ENCODE measurements around the gene ODAD3. TPM values are rescaled to one million over a fixed set of nuclear protein-coding genes. Genes with fewer than 3 reads are reported as not detected.

ODAD3 gene
- total RNA-seq, 4 donors from 2014 or later: 0.17 to 0.33 TPM; not detected in 2

GRCh38 chr19:11373166-11373884, 61.6 kb downstream of the ODAD3 start:
- TF ChIP-seq CTCF (IDR thresholded peaks at IDR 0.05; ENCODE audit: low read depth): no peak

GRCh38 chr19:11370744-11371143, 64.2 kb downstream of the ODAD3 start:
- no peak for TF ChIP-seq CTCF (IDR thresholded peaks at IDR 0.05; ENCODE audit: low read depth)

Small RNAs within 50 kb of the gene (small RNA-seq; reads per million reads assigned to genes)
- gene RF00019: 0.49 reads per million

Other genes starting within 250 kb of the ODAD3 start
- 100 to 1,000 TPM; 156 to 414 (median 327) TPM for gene KANK2, start 237.6 kb downstream of the ODAD3 start, total RNA-seq
- gene ANGPTL8, start 195.5 kb downstream of the ODAD3 start, total RNA-seq: 10 to 100 TPM in 2 of 4 donors, 1 to 10 TPM in 2; 1.9 to 27.7 (median 14.8) TPM
- gene DOCK6, start 172.6 kb downstream of the ODAD3 start, total RNA-seq: 100 to 1,000 TPM in 1 of 4 donors, 10 to 100 TPM in 3; 28.4 to 149 (median 40.6) TPM
- not detected for gene TSPAN16, start 139.0 kb downstream of the ODAD3 start, total RNA-seq
- 10 to 100 TPM in 3 of 4 donors, 1 to 10 TPM in 1; 8.0 to 13.4 (median 11.5) TPM for gene RAB3D, start 95.5 kb downstream of the ODAD3 start, total RNA-seq
- gene TMEM205, start 88.9 kb downstream of the ODAD3 start, total RNA-seq: 100 to 1,000 TPM; 154 to 170 (median 160) TPM
- gene CCDC159, start 88.6 kb downstream of the ODAD3 start, total RNA-seq: 10 to 100 TPM in 3 of 4 donors, 1 to 10 TPM in 1; 4.6 to 33.2 (median 15.7) TPM
- 10 to 100 TPM in 2 of 4 donors, 1 to 10 TPM in 2; 4.2 to 19.6 (median 9.3) TPM for gene PLPPR2, start 79.7 kb downstream of the ODAD3 start, total RNA-seq
- gene SWSAP1, start 60.5 kb downstream of the ODAD3 start, total RNA-seq: 1 to 10 TPM in 2 of 4 donors, under 1 TPM in 1, not detected in 1; 0.66 to 3.0 (median 1.0) TPM
- gene EPOR, start 50.8 kb downstream of the ODAD3 start, total RNA-seq: 1 to 10 TPM; 1.5 to 8.1 (median 5.0) TPM
- 10 to 100 TPM in 1 of 4 donors, 1 to 10 TPM in 3; 4.7 to 17.5 (median 6.1) TPM for gene RGL3, start 15.8 kb downstream of the ODAD3 start, total RNA-seq
- 100 to 1,000 TPM in 1 of 4 donors, 10 to 100 TPM in 3; 45.0 to 109 (median 76.1) TPM for gene PRKCSH, start 514 bp upstream of the ODAD3 start, total RNA-seq
- gene ELAVL3, start 45.9 kb upstream of the ODAD3 start, total RNA-seq: not detected
- gene ZNF653, start 70.7 kb upstream of the ODAD3 start, total RNA-seq: 1 to 10 TPM in 3 of 4 donors, under 1 TPM in 1; 0.98 to 4.7 (median 3.4) TPM
- gene ECSIT, start 94.0 kb upstream of the ODAD3 start, total RNA-seq: 10 to 100 TPM; 25.3 to 47.6 (median 35.7) TPM
- 1 to 10 TPM; 2.7 to 9.3 (median 5.2) TPM for gene CNN1, start 103.7 kb upstream of the ODAD3 start, total RNA-seq
- gene ELOF1, start 124.1 kb upstream of the ODAD3 start, total RNA-seq: 10 to 100 TPM; 19.9 to 29.2 (median 27.4) TPM
- 100 to 1,000 TPM in 1 of 4 donors, 10 to 100 TPM in 3; 38.2 to 474 (median 69.0) TPM for gene ACP5, start 142.5 kb upstream of the ODAD3 start, total RNA-seq
- 10 to 100 TPM in 3 of 4 donors, 1 to 10 TPM in 1; 6.2 to 10.8 (median 10.4) TPM for gene ZNF627, start 162.4 kb upstream of the ODAD3 start, total RNA-seq

All from subcutaneous adipose tissue (tissue), 4 donors.